Measurements from ENCODE around the gene IFNAR1.

Gene IFNAR1

GRCh38 chr21:33395891-33396331 lies 71.1 kb downstream of the IFNAR1 start:
- no peak overlapping the region for H3K27ac ChIP-seq (ENCODE audit: poor library complexity, severe bottlenecking)
- DNase-seq (ENCODE audit: low spot score), result no peak
- no peaks in the 10 kb centered on the region for H3K4me1 ChIP-seq (ENCODE audit: insufficient read depth, poor library complexity, severe bottlenecking)
- H3K36me3 ChIP-seq (ENCODE audit: low read depth), result no peaks in the 10 kb centered on the region
- H3K4me3 ChIP-seq (ENCODE audit: severe bottlenecking), result no peak overlapping the region
- peak; percentile 49; the same call in 2 of the 3 replicates for ATAC-seq (ENCODE audit: low read depth)
- TF ChIP-seq CTCF (IDR thresholded peaks at IDR 0.05; ENCODE audit: poor library complexity, severe bottlenecking), result no peak
- H3K9me3 ChIP-seq (ENCODE audit: severe bottlenecking), result no peaks in the 10 kb centered on the region
- H3K27me3 ChIP-seq (ENCODE audit: insufficient read depth, poor library complexity, severe bottlenecking), result no peaks in the 10 kb centered on the region

- ATAC-seq (ENCODE audit: low read depth) (no peak), DNase-seq (ENCODE audit: low spot score) (no peak)
- Histone ChIP-seq H3K9me3 (ENCODE audit: severe bottlenecking) (no peaks in the 10 kb centered on the region), H3K27me3 (ENCODE audit: insufficient read depth, poor library complexity, severe bottlenecking) (no peaks in the 10 kb centered on the region), H3K27ac (ENCODE audit: poor library complexity, severe bottlenecking) (no peak overlapping the region), H3K4me3 (ENCODE audit: severe bottlenecking) (no peak overlapping the region), H3K4me1 (ENCODE audit: insufficient read depth, poor library complexity, severe bottlenecking) (no peaks in the 10 kb centered on the region), H3K36me3 (ENCODE audit: low read depth) (no peaks in the 10 kb centered on the region)
- no peak for TF ChIP-seq CTCF (IDR thresholded peaks at IDR 0.05; ENCODE audit: poor library complexity, severe bottlenecking)
Observed at GRCh38 chr21:33396436-33396835, 71.7 kb downstream of the IFNAR1 start.

GRCh38 chr21:33396951-33397350 lies 72.2 kb downstream of the IFNAR1 start:
- Histone ChIP-seq H3K4me3 (ENCODE audit: severe bottlenecking) (no peak overlapping the region), H3K27me3 (ENCODE audit: insufficient read depth, poor library complexity, severe bottlenecking) (no peaks in the 10 kb centered on the region), H3K36me3 (ENCODE audit: low read depth) (no peaks in the 10 kb centered on the region), H3K9me3 (ENCODE audit: severe bottlenecking) (no peaks in the 10 kb centered on the region), H3K27ac (ENCODE audit: poor library complexity, severe bottlenecking) (no peak overlapping the region), H3K4me1 (ENCODE audit: insufficient read depth, poor library complexity, severe bottlenecking) (no peaks in the 10 kb centered on the region)
- TF ChIP-seq CTCF (IDR thresholded peaks at IDR 0.05; ENCODE audit: poor library complexity, severe bottlenecking), result no peak
- ATAC-seq (ENCODE audit: low read depth) (no peak), DNase-seq (ENCODE audit: low spot score) (no peak)

GRCh38 chr21:33397717-33398116 lies 72.9 kb downstream of the IFNAR1 start:
- ATAC-seq (ENCODE audit: low read depth) (no peak), DNase-seq (ENCODE audit: low spot score) (no peak)
- H3K27me3 ChIP-seq (ENCODE audit: insufficient read depth, poor library complexity, severe bottlenecking), result no peaks in the 10 kb centered on the region
- no peaks in the 10 kb centered on the region for H3K9me3 ChIP-seq (ENCODE audit: severe bottlenecking)
- H3K27ac ChIP-seq (ENCODE audit: poor library complexity, severe bottlenecking), result no peak overlapping the region
- no peaks in the 10 kb centered on the region for H3K4me1 ChIP-seq (ENCODE audit: insufficient read depth, poor library complexity, severe bottlenecking)
- H3K4me3 ChIP-seq (ENCODE audit: severe bottlenecking), result no peak overlapping the region
- H3K36me3 ChIP-seq (ENCODE audit: low read depth), result no peaks in the 10 kb centered on the region
- TF ChIP-seq CTCF (IDR thresholded peaks at IDR 0.05; ENCODE audit: poor library complexity, severe bottlenecking), result no peak

- DNase-seq (ENCODE audit: low spot score), result no peak
- no peak for TF ChIP-seq CTCF (IDR thresholded peaks at IDR 0.05; ENCODE audit: poor library complexity, severe bottlenecking)
- H3K9me3 ChIP-seq (ENCODE audit: severe bottlenecking), result no peaks in the 10 kb centered on the region
- H3K36me3 ChIP-seq (ENCODE audit: low read depth), result no peaks in the 10 kb centered on the region
- no peaks in the 10 kb centered on the region for H3K27me3 ChIP-seq (ENCODE audit: insufficient read depth, poor library complexity, severe bottlenecking)
- no peak overlapping the region for H3K27ac ChIP-seq (ENCODE audit: poor library complexity, severe bottlenecking)
- H3K4me1 ChIP-seq (ENCODE audit: insufficient read depth, poor library complexity, severe bottlenecking), result no peaks in the 10 kb centered on the region
- ATAC-seq (ENCODE audit: low read depth), result no peak
- H3K4me3 ChIP-seq (ENCODE audit: severe bottlenecking), result no peak overlapping the region
Observed at GRCh38 chr21:33398361-33398760, 73.6 kb downstream of the IFNAR1 start.
